GM23338 (cell line): ENCODE data around the gene IFIT5.

Source experiments
- CREB1 ChIP-seq: fragments of 250-450 bp; sonication (Bioruptor Pico); IDR thresholded peaks from 2 replicates; pipeline ENCODE4 v1.5.0; 2020; ENCODE audit warnings: low read depth, mild to moderate bottlenecking, moderate library complexity
- CTCF ChIP-seq, 2 experiments: fragments of 200-600 bp in 1 of 2; sonication (generic) in 1 of 2; conservative IDR thresholded peaks; 2 replicates each; pipeline versions ENCODE4 v1.5.1 to v1.6.1; 2016 to 2017; ENCODE audit warnings: antibody characterized with exemption in 2 of 2, low read depth in 2 of 2, mild to moderate bottlenecking in 2 of 2, moderate library complexity in 1 of 2
- ETS1 ChIP-seq: IDR thresholded peaks from 2 replicates; pipeline ENCODE4 v1.6.1; 2016; ENCODE audit warnings: antibody characterized with exemption
- EZH2 ChIP-seq: fragments of 200-600 bp; sonication (generic); IDR thresholded peaks from one replicate; pipeline ENCODE4 v1.8.0; 2017; ENCODE audit warnings: antibody characterized with exemption, mild to moderate bottlenecking, low read depth; ENCODE audit not compliant: unreplicated experiment
- EZH2phosphoT487 ChIP-seq: fragments of 200-600 bp; sonication (generic); IDR thresholded peaks from one replicate; pipeline ENCODE4 v1.8.1; 2018; ENCODE audit warnings: antibody characterized with exemption; ENCODE audit not compliant: unreplicated experiment
- JUNB ChIP-seq: IDR thresholded peaks from one replicate; pipeline ENCODE4 v1.6.1; 2016; ENCODE audit warnings: antibody characterized with exemption; ENCODE audit not compliant: unreplicated experiment
- POLR2AphosphoS5 ChIP-seq: IDR thresholded peaks from 2 replicates; pipeline ENCODE4 v1.6.1; 2016; ENCODE audit warnings: antibody characterized with exemption, low read depth
- REST ChIP-seq: IDR thresholded peaks from one replicate; pipeline ENCODE4 v1.6.1; 2018; ENCODE audit warnings: antibody characterized with exemption; ENCODE audit not compliant: unreplicated experiment
- STAT1 ChIP-seq: IDR thresholded peaks from one replicate; pipeline ENCODE4 v1.6.1; 2016; ENCODE audit warnings: antibody characterized with exemption; ENCODE audit not compliant: unreplicated experiment
- ZNF114 ChIP-seq: fragments of 250-450 bp; sonication (Bioruptor Pico); IDR thresholded peaks from 2 replicates; pipeline ENCODE4 v1.5.0; 2020; ENCODE audit warnings: mild to moderate bottlenecking, moderate library complexity
- ZNF462 ChIP-seq: fragments of 250-450 bp; sonication (Bioruptor Pico); IDR thresholded peaks from 2 replicates; pipeline ENCODE4 v1.5.0; 2020; ENCODE audit warnings: mild to moderate bottlenecking, moderate library complexity

GRCh38 chr10:89414146-89414878 lies at the start of gene IFIT5:
- TF ChIP-seq POLR2AphosphoS5: peak; percentile 58
- no peak for TF ChIP-seq EZH2
- peak in 1 of 2 experiments; percentile 15; a peak in 1 of 4 replicates for TF ChIP-seq CTCF (conservative IDR thresholded peaks at IDR 0.05; ENCODE audit: low read depth in 2 of 2)
- no peak for TF ChIP-seq REST
- TF ChIP-seq EZH2phosphoT487: no peak
- no peak for TF ChIP-seq ZNF462 (CRISPR knock-in tag)
- TF ChIP-seq JUNB: no peak
- no peak for TF ChIP-seq CREB1 (CRISPR knock-in tag)
- TF ChIP-seq ETS1: no peak
- TF ChIP-seq ZNF114: no peak
- no peak for TF ChIP-seq STAT1
